ENCODE data around the gene WDR87. TPM values are rescaled to one million over a fixed set of nuclear protein-coding genes. Genes with fewer than 3 reads are reported as not detected.

WDR87 gene
- total and polyA plus RNA-seq, 10 of the 15 experiments (the other 5 are each of a cell fraction or from before 2014, with no cell fraction given): not detected

GRCh38 chr19:37929355-37929923 is 23.0 kb upstream of the WDR87 start:
- Histone ChIP-seq H3K79me2 (ENCODE audit: control insufficient read depth, insufficient read depth, low read length) (peaks cover 90% of the 10 kb centered on the region), H3K4me3 (no peak overlapping the region), H3K4me2 (ENCODE audit: control insufficient read depth, insufficient read depth) (peak overlapping the region; percentile 75)
- no peak for TF ChIP-seq TAF1 (IDR thresholded peaks at IDR 0.05; ENCODE audit: borderline replicate concordance, low read depth, low read length)
- TF ChIP-seq IKZF1 (conservative IDR thresholded peaks at IDR 0.05): no peak
- TF ChIP-seq ZBTB4 (CRISPR knock-in tag; IDR thresholded peaks at IDR 0.05): no peak
- TF ChIP-seq POLR2A (IDR thresholded peaks at IDR 0.05; ENCODE audit: low read depth, low read length): no peak
- TF ChIP-seq HDAC2 (IDR thresholded peaks at IDR 0.05): no peak
- no peak for TF ChIP-seq SMAD5 (IDR thresholded peaks at IDR 0.05; ENCODE audit: low read depth)
- TF ChIP-seq, protein P1, sequence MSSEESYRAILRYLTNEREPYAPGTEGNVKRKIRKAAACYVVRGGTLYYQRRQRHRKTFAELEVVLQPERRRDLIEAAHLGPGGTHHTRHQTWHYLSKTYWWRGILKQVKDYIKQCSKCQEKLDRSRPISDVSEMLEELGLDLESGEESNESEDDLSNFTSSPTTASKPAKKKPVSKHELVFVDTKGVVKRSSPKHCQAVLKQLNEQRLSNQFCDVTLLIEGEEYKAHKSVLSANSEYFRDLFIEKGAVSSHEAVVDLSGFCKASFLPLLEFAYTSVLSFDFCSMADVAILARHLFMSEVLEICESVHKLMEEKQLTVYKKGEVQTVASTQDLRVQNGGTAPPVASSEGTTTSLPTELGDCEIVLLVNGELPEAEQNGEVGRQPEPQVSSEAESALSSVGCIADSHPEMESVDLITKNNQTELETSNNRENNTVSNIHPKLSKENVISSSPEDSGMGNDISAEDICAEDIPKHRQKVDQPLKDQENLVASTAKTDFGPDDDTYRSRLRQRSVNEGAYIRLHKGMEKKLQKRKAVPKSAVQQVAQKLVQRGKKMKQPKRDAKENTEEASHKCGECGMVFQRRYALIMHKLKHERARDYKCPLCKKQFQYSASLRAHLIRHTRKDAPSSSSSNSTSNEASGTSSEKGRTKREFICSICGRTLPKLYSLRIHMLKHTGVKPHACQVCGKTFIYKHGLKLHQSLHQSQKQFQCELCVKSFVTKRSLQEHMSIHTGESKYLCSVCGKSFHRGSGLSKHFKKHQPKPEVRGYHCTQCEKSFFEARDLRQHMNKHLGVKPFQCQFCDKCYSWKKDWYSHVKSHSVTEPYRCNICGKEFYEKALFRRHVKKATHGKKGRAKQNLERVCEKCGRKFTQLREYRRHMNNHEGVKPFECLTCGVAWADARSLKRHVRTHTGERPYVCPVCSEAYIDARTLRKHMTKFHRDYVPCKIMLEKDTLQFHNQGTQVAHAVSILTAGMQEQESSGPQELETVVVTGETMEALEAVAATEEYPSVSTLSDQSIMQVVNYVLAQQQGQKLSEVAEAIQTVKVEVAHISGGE (CRISPR knock-in tag; IDR thresholded peaks at IDR 0.05): no peak
- TF ChIP-seq ZNF622 (IDR thresholded peaks at IDR 0.05): no peak
- TF ChIP-seq, protein P2, sequence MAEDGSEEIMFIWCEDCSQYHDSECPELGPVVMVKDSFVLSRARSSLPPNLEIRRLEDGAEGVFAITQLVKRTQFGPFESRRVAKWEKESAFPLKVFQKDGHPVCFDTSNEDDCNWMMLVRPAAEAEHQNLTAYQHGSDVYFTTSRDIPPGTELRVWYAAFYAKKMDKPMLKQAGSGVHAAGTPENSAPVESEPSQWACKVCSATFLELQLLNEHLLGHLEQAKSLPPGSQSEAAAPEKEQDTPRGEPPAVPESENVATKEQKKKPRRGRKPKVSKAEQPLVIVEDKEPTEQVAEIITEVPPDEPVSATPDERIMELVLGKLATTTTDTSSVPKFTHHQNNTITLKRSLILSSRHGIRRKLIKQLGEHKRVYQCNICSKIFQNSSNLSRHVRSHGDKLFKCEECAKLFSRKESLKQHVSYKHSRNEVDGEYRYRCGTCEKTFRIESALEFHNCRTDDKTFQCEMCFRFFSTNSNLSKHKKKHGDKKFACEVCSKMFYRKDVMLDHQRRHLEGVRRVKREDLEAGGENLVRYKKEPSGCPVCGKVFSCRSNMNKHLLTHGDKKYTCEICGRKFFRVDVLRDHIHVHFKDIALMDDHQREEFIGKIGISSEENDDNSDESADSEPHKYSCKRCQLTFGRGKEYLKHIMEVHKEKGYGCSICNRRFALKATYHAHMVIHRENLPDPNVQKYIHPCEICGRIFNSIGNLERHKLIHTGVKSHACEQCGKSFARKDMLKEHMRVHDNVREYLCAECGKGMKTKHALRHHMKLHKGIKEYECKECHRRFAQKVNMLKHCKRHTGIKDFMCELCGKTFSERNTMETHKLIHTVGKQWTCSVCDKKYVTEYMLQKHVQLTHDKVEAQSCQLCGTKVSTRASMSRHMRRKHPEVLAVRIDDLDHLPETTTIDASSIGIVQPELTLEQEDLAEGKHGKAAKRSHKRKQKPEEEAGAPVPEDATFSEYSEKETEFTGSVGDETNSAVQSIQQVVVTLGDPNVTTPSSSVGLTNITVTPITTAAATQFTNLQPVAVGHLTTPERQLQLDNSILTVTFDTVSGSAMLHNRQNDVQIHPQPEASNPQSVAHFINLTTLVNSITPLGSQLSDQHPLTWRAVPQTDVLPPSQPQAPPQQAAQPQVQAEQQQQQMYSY (CRISPR knock-in tag; IDR thresholded peaks at IDR 0.05): no peak
- no peak for TF ChIP-seq CBFB (IDR thresholded peaks at IDR 0.05; ENCODE audit: low read depth)

More at GRCh38 chr19:37929355-37929923, 23.0 kb upstream of the WDR87 start:
- peaks cover 4 to 9% of the 10 kb centered on the region in 2 experiments for H3K36me3 ChIP-seq (ENCODE audit: control insufficient read depth in 2 of 2, insufficient read depth in 2 of 2, low read length in 1 of 2)
- no peaks in the 10 kb centered on the region for H4K20me1 ChIP-seq (ENCODE audit: control insufficient read depth, insufficient read depth)
- H3K9me3 ChIP-seq (replicated peaks; ENCODE audit: control insufficient read depth, insufficient read depth, low read length): peaks cover 2% of the 10 kb centered on the region; the same call in 2 of the 3 replicates
- ChIA-PET POLR2A (interaction anchor here (0.7 to 4.3 kb wide), 5 partner anchors 12 to 477 kb away, joined by 3 to 46 read pairs (median 5); no protein-coding TSS in a partner anchor), RAD21 (ENCODE audit: unreplicated experiment) (interaction anchor here (1.3 to 3.7 kb wide), 7 partner anchors 11 to 131 kb away, joined by 4 to 26 read pairs (median 8); partner anchors contain the start of genes SIPA1L3 and WDR87), SMC1A (ENCODE audit: uncharacterized antibody, unreplicated experiment) (interaction anchor here (1.2 to 8.0 kb wide), 4 partner anchors 17 to 118 kb away, joined by 3 to 57 read pairs (median 25); partner anchors contain the start of genes SIPA1L3 and WDR87), CTCF (interaction anchor here (1.2 to 2.5 kb wide), 3 partner anchors 10 to 57 kb away, joined by 4 to 14 read pairs (median 5); no protein-coding TSS in a partner anchor)
- intact Hi-C loops (cut with micrococcal nuclease; ENCODE audit: unreplicated experiment): loop anchor here (5.0 kb wide), 1 partner anchor 48 kb away; no protein-coding TSS in a partner anchor
- peaks cover 66% of the 10 kb centered on the region for H3K4me1 ChIP-seq (ENCODE audit: control insufficient read depth, insufficient read depth, low read length)
- FAIRE-seq (no peak), DNase-seq (ENCODE audit: low read depth, low spot score) (no peak), ATAC-seq (no peak)
- no peak overlapping the region for H2AFZ ChIP-seq (ENCODE audit: control insufficient read depth, low read depth, low read length)
- WGBS (ENCODE audit: insufficient coverage, insufficient replicate concordance, low lambda C conversion rate, missing lambda C conversion rate): 99% methylated on average over 4 of the region's 4 CpGs
- H3K9ac ChIP-seq (ENCODE audit: control insufficient read depth, insufficient read depth, low read length): peak overlapping the region; percentile 16; the same call in 1 of the 2 replicates
- in situ Hi-C loops (cut with MboI): no loop called here
- peak overlapping the region; percentile 93 for H3K27ac ChIP-seq (ENCODE audit: control insufficient read depth, insufficient read depth)
- H3K27me3 ChIP-seq (replicated peaks in 1 of 2; ENCODE audit: control insufficient read depth in 2 of 2, insufficient read depth in 2 of 2, low read length in 1 of 2): no peaks in the 10 kb centered on the region
- BruUV-seq (replicated peaks): no TSS peak
